Parathyroid adenoma (tissue), 2 donors: ENCODE results near the gene LIFR.

Source experiments
- H2AFZ ChIP-seq: fragments of 300-600 bp; sonication (generic); one replicate; pipeline ENCODE4 v1.7.0; 2017; ENCODE audit warnings: antibody characterized with exemption, mild to moderate bottlenecking
- H3K27ac ChIP-seq: fragments of 300-600 bp; sonication (generic); one replicate; pipeline ENCODE4 v1.7.0; 2017
- H3K27me3 ChIP-seq: fragments of 300-600 bp; sonication (generic); one replicate; pipeline ENCODE4 v1.7.0; 2017; ENCODE audit warnings: low read length; ENCODE audit not compliant: control insufficient read depth, insufficient read depth
- H3K36me3 ChIP-seq: fragments of 300-600 bp; sonication (generic); one replicate; pipeline ENCODE4 v1.7.0; 2017; ENCODE audit warnings: low read length; ENCODE audit not compliant: control insufficient read depth, insufficient read depth
- H3K4me1 ChIP-seq: fragments of 300-600 bp; sonication (generic); one replicate; pipeline ENCODE4 v1.7.0; 2017; ENCODE audit warnings: control low read depth
- H3K4me2 ChIP-seq: fragments of 300-600 bp; sonication (generic); one replicate; pipeline ENCODE4 v1.7.0; 2017; ENCODE audit warnings: low read length
- H3K4me3 ChIP-seq: fragments of 300-600 bp; sonication (generic); one replicate; pipeline ENCODE4 v1.7.0; 2017; ENCODE audit warnings: low read depth, low read length
- H3K79me2 ChIP-seq: fragments of 300-600 bp; sonication (generic); one replicate; pipeline ENCODE4 v1.7.0; 2017; ENCODE audit warnings: control low read depth
- H3K9ac ChIP-seq: fragments of 300-600 bp; sonication (generic); one replicate; pipeline ENCODE4 v1.7.0; 2017; ENCODE audit warnings: mild to moderate bottlenecking
- H3K9me3 ChIP-seq: fragments of 300-600 bp; sonication (generic); one replicate; pipeline ENCODE4 v1.7.0; 2017; ENCODE audit warnings: low read length; ENCODE audit not compliant: control insufficient read depth
- CTCF ChIP-seq: fragments of 300-600 bp; sonication (generic); IDR thresholded peaks from one replicate; pipeline ENCODE4 v1.7.0; 2017; ENCODE audit warnings: antibody characterized with exemption, mild to moderate bottlenecking
- donor health status: primary hyperparathyroidism.

LIFR gene

GRCh38 chr5:38598296-38598993 lies 42.0 kb upstream of the LIFR start:
- Histone ChIP-seq H3K36me3 (no peaks in the 10 kb centered on the region), H3K4me2 (no peak overlapping the region), H3K27me3 (no peaks in the 10 kb centered on the region), H3K4me3 (no peak overlapping the region), H3K79me2 (no peaks in the 10 kb centered on the region), H2AFZ (no peak overlapping the region), H3K9me3 (no peaks in the 10 kb centered on the region), H3K27ac (no peak overlapping the region), H3K9ac (no peak overlapping the region), H3K4me1 (peaks cover 4% of the 10 kb centered on the region)
- no peak for TF ChIP-seq CTCF

DNA sequence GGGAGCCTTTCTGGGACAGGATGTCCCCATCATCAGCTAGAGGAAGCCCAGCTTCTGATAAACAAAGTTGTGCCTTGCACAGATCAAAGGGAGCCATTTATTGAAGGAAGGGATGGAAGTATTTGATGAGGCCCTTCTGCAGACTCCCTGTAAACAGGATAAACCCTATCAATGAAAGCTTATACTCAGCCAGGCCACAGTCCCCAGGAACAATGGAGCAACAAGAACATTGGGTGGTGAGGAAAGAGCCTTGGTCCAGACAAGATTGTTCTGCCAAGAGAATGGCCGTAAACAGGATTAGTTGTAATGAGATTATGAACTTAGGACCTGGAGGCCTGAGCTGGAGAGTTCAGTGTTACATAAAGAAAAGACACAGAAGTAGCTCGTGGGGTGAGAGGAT lies 40.5 kb upstream of the LIFR start:
- H3K27me3 ChIP-seq = no peaks in the 10 kb centered on the region
- no peaks in the 10 kb centered on the region for H3K9me3 ChIP-seq
- no peak overlapping the region for H3K4me2 ChIP-seq
- no peak for TF ChIP-seq CTCF
- H3K4me1 ChIP-seq = peaks cover 4% of the 10 kb centered on the region
- no peaks in the 10 kb centered on the region for H3K36me3 ChIP-seq
- H3K4me3 ChIP-seq = no peak overlapping the region
- H3K9ac ChIP-seq = no peak overlapping the region
- no peak overlapping the region for H2AFZ ChIP-seq
- no peak overlapping the region for H3K27ac ChIP-seq
- no peaks in the 10 kb centered on the region for H3K79me2 ChIP-seq

GRCh38 chr5:38595132-38595745 lies 38.8 kb upstream of the LIFR start:
- TF ChIP-seq CTCF = no peak
- Histone ChIP-seq H3K27ac (no peak overlapping the region), H3K27me3 (no peaks in the 10 kb centered on the region), H2AFZ (no peak overlapping the region), H3K79me2 (no peaks in the 10 kb centered on the region), H3K9ac (no peak overlapping the region), H3K4me1 (no peaks in the 10 kb centered on the region), H3K36me3 (no peaks in the 10 kb centered on the region), H3K9me3 (no peaks in the 10 kb centered on the region), H3K4me3 (no peak overlapping the region), H3K4me2 (no peak overlapping the region)

- Histone ChIP-seq H3K4me2 (no peak overlapping the region), H3K79me2 (no peaks in the 10 kb centered on the region), H3K4me3 (no peak overlapping the region), H3K27ac (no peak overlapping the region), H3K9ac (no peak overlapping the region), H3K36me3 (no peaks in the 10 kb centered on the region), H3K4me1 (no peaks in the 10 kb centered on the region), H3K9me3 (no peaks in the 10 kb centered on the region), H2AFZ (no peak overlapping the region), H3K27me3 (no peaks in the 10 kb centered on the region)
- no peak for TF ChIP-seq CTCF
Observed at GRCh38 chr5:38593959-38594358, 37.5 kb upstream of the LIFR start.

DNA sequence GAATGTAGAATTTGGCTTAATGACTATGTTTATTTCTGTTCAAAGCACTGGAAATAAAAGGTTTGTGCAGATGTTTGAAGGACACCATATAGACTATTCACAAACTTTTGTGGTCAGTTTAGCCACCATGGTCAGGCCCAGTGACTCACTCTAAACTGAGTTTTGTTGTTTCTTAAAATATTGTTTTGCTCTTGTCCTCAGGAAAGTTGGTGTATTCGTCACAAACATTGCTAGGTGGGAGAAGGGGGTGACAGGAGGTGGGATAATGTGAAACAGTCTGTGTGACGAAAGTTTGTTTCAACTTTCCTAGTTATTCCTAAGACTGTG lies 35.0 kb upstream of the LIFR start:
- TF ChIP-seq CTCF = no peak
- Histone ChIP-seq H3K9me3 (no peaks in the 10 kb centered on the region), H3K4me3 (no peak overlapping the region), H3K79me2 (no peaks in the 10 kb centered on the region), H3K36me3 (no peaks in the 10 kb centered on the region), H3K27me3 (no peaks in the 10 kb centered on the region), H3K4me1 (no peaks in the 10 kb centered on the region), H3K27ac (no peak overlapping the region), H3K4me2 (no peak overlapping the region), H2AFZ (no peak overlapping the region), H3K9ac (no peak overlapping the region)
